Measurements from ENCODE around the gene SLC10A4. TPM values are rescaled to one million over a fixed set of nuclear protein-coding genes. Genes with fewer than 3 reads are reported as not detected.

Gene SLC10A4
- total and polyA plus RNA-seq, 2 of the 13 experiments (the other 11 are each of a cell fraction or from before 2014, with no cell fraction given) = 0.04 to 0.07 TPM

GRCh38 chr4:48503233-48504025, 20.3 kb downstream of the SLC10A4 start (continued):
- TF ChIP-seq HMGXB3 (CRISPR knock-in tag; IDR thresholded peaks at IDR 0.05; ENCODE audit: borderline replicate concordance) = no peak
- no peak for TF ChIP-seq RXRA (CRISPR knock-in tag; IDR thresholded peaks at IDR 0.05)
- TF ChIP-seq SP5 (CRISPR knock-in tag; IDR thresholded peaks at IDR 0.05; ENCODE audit: borderline replicate concordance, low read depth) = no peak
- no peak for TF ChIP-seq TIGD3 (CRISPR knock-in tag; IDR thresholded peaks at IDR 0.05; ENCODE audit: borderline replicate concordance)
- no peak for TF ChIP-seq RBM39 (IDR thresholded peaks at IDR 0.05; ENCODE audit: low read depth, low read length, poor library complexity, severe bottlenecking)
- TF ChIP-seq HNRNPUL1 (IDR thresholded peaks at IDR 0.05; ENCODE audit: low read depth, low read length) = no peak
- no peak for TF ChIP-seq ZNF572 (CRISPR knock-in tag; IDR thresholded peaks at IDR 0.05)
- no peak for TF ChIP-seq ZNF230 (CRISPR knock-in tag; IDR thresholded peaks at IDR 0.05)
- TF ChIP-seq DDIT3 (CRISPR knock-in tag; IDR thresholded peaks at IDR 0.05) = no peak
- TF ChIP-seq ZGPAT (CRISPR knock-in tag; IDR thresholded peaks at IDR 0.05) = no peak
- TF ChIP-seq ELK4 (CRISPR knock-in tag; IDR thresholded peaks at IDR 0.05; ENCODE audit: borderline replicate concordance) = no peak
- TF ChIP-seq KLF12 (CRISPR knock-in tag; IDR thresholded peaks at IDR 0.05; ENCODE audit: borderline replicate concordance) = no peak

All from HepG2 (cell line).